ENCODE measurements around the gene SESTD1.

DNA sequence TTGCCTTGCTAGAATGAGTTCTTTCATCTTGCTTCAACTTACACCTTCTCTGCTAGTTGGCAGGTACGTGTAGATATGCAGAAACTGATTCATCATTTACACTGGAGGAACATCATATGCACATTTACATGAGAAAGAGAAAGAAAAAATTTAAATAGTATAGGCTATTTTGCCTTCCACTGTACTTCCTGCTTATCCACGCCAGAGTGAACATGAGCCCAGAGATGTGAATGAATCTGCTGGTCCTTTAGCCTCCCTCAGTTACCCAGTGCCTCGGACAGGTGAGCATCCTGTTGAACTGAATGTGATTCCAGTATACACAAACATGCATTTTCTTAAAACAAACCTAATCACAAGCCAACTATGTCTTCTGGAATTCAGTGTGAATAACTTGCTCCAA is 83.6 kb downstream of the SESTD1 start:
- TF ChIP-seq, protein P1, sequence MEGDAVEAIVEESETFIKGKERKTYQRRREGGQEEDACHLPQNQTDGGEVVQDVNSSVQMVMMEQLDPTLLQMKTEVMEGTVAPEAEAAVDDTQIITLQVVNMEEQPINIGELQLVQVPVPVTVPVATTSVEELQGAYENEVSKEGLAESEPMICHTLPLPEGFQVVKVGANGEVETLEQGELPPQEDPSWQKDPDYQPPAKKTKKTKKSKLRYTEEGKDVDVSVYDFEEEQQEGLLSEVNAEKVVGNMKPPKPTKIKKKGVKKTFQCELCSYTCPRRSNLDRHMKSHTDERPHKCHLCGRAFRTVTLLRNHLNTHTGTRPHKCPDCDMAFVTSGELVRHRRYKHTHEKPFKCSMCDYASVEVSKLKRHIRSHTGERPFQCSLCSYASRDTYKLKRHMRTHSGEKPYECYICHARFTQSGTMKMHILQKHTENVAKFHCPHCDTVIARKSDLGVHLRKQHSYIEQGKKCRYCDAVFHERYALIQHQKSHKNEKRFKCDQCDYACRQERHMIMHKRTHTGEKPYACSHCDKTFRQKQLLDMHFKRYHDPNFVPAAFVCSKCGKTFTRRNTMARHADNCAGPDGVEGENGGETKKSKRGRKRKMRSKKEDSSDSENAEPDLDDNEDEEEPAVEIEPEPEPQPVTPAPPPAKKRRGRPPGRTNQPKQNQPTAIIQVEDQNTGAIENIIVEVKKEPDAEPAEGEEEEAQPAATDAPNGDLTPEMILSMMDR (IDR thresholded peaks at IDR 0.05; ENCODE audit: poor library complexity): no peak
- no peak for TF ChIP-seq EZH2phosphoT487 (IDR thresholded peaks at IDR 0.05; ENCODE audit: low read depth, severe bottlenecking, unreplicated experiment)
- no peak for TF ChIP-seq EZH2 (IDR thresholded peaks at IDR 0.05; ENCODE audit: borderline replicate concordance)
